ENCODE measurements around the gene NEUROG3. TPM values are rescaled to one million over a fixed set of nuclear protein-coding genes. Genes with fewer than 3 reads are reported as not detected.

The NEUROG3 gene
- total RNA-seq, 1 experiment from 2014 or later: not detected

GRCh38 chr10:69579464-69580060, 6.3 kb upstream of the NEUROG3 start:
- Histone ChIP-seq H3K27me3 (ENCODE audit: control insufficient read depth, insufficient read depth, low read length) (peaks cover 49% of the 10 kb centered on the region), H3K4me1 (ENCODE audit: control insufficient read depth, insufficient read depth, low read length) (peaks cover 4% of the 10 kb centered on the region), H3K27ac (ENCODE audit: low read length) (no peak overlapping the region), H3K9me3 (ENCODE audit: control insufficient read depth, insufficient read depth, low read depth, low read length) (no peaks in the 10 kb centered on the region), H3K4me3 (ENCODE audit: low read depth in 2 of 2, low read length in 2 of 2) (no peak overlapping the region), H3K36me3 (ENCODE audit: control insufficient read depth, insufficient read depth, low read length) (no peaks in the 10 kb centered on the region)
- in situ Hi-C loops (cut with HindIII; ENCODE audit: low pct_unique_long_range_greater_than_20kb, low sequenced_read_pairs) (no loop called here), intact Hi-C loops (cut with micrococcal nuclease; ENCODE audit: unreplicated experiment) (no loop called here)
- DNase-seq (ENCODE audit: low read depth, low spot score) (no peak), ATAC-seq (no peak)
- no peak for TF ChIP-seq POLR2AphosphoS5 (IDR thresholded peaks at IDR 0.05; ENCODE audit: low read depth, low read length)
- no peak for TF ChIP-seq REST (IDR thresholded peaks at IDR 0.05; ENCODE audit: insufficient read depth in 1 of 2, low read depth in 2 of 2, low read length in 1 of 2)
- no peak for TF ChIP-seq TCF7L2 (IDR thresholded peaks at IDR 0.05; ENCODE audit: low read depth, low read length)
- no peak for TF ChIP-seq SIN3A (IDR thresholded peaks at IDR 0.05; ENCODE audit: borderline replicate concordance, insufficient read depth, low read depth, low read length)
- no peak for TF ChIP-seq CTCF (IDR thresholded peaks at IDR 0.05)
- ChIA-PET CTCF (no interaction called here), POLR2A (no interaction called here)
- no TSS peak for BruUV-seq (replicated peaks)

- Histone ChIP-seq H3K9me3 (ENCODE audit: control insufficient read depth, insufficient read depth, low read depth, low read length) (no peaks in the 10 kb centered on the region), H3K27me3 (ENCODE audit: control insufficient read depth, insufficient read depth, low read length) (peaks cover 52% of the 10 kb centered on the region), H3K36me3 (ENCODE audit: control insufficient read depth, insufficient read depth, low read length) (no peaks in the 10 kb centered on the region), H3K4me1 (ENCODE audit: control insufficient read depth, insufficient read depth, low read length) (peaks cover 13% of the 10 kb centered on the region), H3K4me3 (ENCODE audit: low read depth in 2 of 2, low read length in 2 of 2) (no peak overlapping the region), H3K27ac (ENCODE audit: low read length) (no peak overlapping the region)
- ChIA-PET POLR2A (no interaction called here), CTCF (no interaction called here)
- in situ Hi-C loops (cut with HindIII; ENCODE audit: low pct_unique_long_range_greater_than_20kb, low sequenced_read_pairs): no loop called here
- no peak for ATAC-seq
- BruUV-seq (replicated peaks): no TSS peak
- no peak for DNase-seq (ENCODE audit: low read depth, low spot score)
- intact Hi-C loops (cut with micrococcal nuclease; ENCODE audit: unreplicated experiment): no loop called here
- TF ChIP-seq POLR2AphosphoS5 (IDR thresholded peaks at IDR 0.05; ENCODE audit: low read depth, low read length): no peak
- TF ChIP-seq TCF7L2 (IDR thresholded peaks at IDR 0.05; ENCODE audit: low read depth, low read length): no peak
- no peak for TF ChIP-seq SIN3A (IDR thresholded peaks at IDR 0.05; ENCODE audit: borderline replicate concordance, insufficient read depth, low read depth, low read length)
- TF ChIP-seq CTCF (IDR thresholded peaks at IDR 0.05): no peak
- no peak for TF ChIP-seq REST (IDR thresholded peaks at IDR 0.05; ENCODE audit: insufficient read depth in 1 of 2, low read depth in 2 of 2, low read length in 1 of 2)
These were observed 5.3 kb upstream of the NEUROG3 start for GRCh38 chr10:69578508-69578991.

Data from Panc1 (cell line).